ENCODE data around the gene NUDT17. TPM values are rescaled to one million over a fixed set of nuclear protein-coding genes. Genes with fewer than 3 reads are reported as not detected.
"Not testable (repeated sequence)": the region's sequence is repeated elsewhere in the genome, so short reads cannot be mapped to it uniquely, and the experiment has no call there.

The NUDT17 gene
- total RNA-seq, 5 donors from 2014 or later (not counting 1 experiment from before 2014, with no cell fraction given), result 2.8 to 7.6 (median 6.3) TPM

- Histone ChIP-seq H3K36me3 (ENCODE audit: control insufficient read depth in 2 of 2, extremely low read depth in 1 of 2, insufficient read depth in 1 of 2, low read length in 1 of 2) (no peaks in the 10 kb centered on the region), H3K27me3 (replicated peaks in 1 of 2; ENCODE audit: control insufficient read depth in 2 of 2, extremely low read depth in 1 of 2, insufficient read depth in 2 of 2, low read length in 1 of 2) (no peaks in the 10 kb centered on the region), H3K9me3 (no peaks in the 10 kb centered on the region), H3K4me3 (ENCODE audit: control insufficient read depth in 1 of 2, extremely low read depth in 1 of 2, low read length in 1 of 2) (no peak overlapping the region), H3K27ac (ENCODE audit: low read length) (no peak overlapping the region), H3K4me1 (ENCODE audit: control insufficient read depth in 1 of 2, extremely low read depth in 1 of 2, insufficient read depth in 2 of 2, low read length in 2 of 2) (peaks cover 2 to 3% of the 10 kb centered on the region in 2 experiments)
- ATAC-seq (replicated peaks in 1 of 4), result no peak
- ChIA-PET CTCF (no interaction called here), POLR2A (no interaction called here)
- Mint-ChIP-seq H3K4me1 (peaks cover 38 to 50% (median 45%) of the 10 kb centered on the region in 3 donors), H3K4me3 (no peak overlapping the region), H3K27me3 (no peaks in the 10 kb centered on the region), H3K36me3 (peaks cover 7% of the 10 kb centered on the region), H3K27ac (no peak overlapping the region), H3K9me3 (no peaks in the 10 kb centered on the region)
- no CpG with 5 or more reads among the region's 7 CpGs for WGBS (ENCODE audit: insufficient coverage)
- DNase-seq, result no peak
Observed at GRCh38 chr1:145806844-145807243, 38.6 kb upstream of the NUDT17 start.

GRCh38 chr1:145812977-145813810, 32.2 kb upstream of the NUDT17 start:
- H3K36me3 Mint-ChIP-seq; H3K4me3 Mint-ChIP-seq; H3K27me3 Mint-ChIP-seq; H3K27ac ChIP-seq (ENCODE audit: low read length); H3K4me3 ChIP-seq (ENCODE audit: control insufficient read depth in 1 of 2, extremely low read depth in 1 of 2, low read length in 1 of 2); ATAC-seq (replicated peaks in 1 of 4); H3K9me3 Mint-ChIP-seq; H3K36me3 ChIP-seq (ENCODE audit: control insufficient read depth in 2 of 2, extremely low read depth in 1 of 2, insufficient read depth in 1 of 2, low read length in 1 of 2); DNase-seq; CTCF ChIA-PET; POLR2A ChIA-PET; H3K9me3 ChIP-seq; H3K27me3 ChIP-seq (replicated peaks in 1 of 2; ENCODE audit: control insufficient read depth in 2 of 2, extremely low read depth in 1 of 2, insufficient read depth in 2 of 2, low read length in 1 of 2); H3K4me1 ChIP-seq (ENCODE audit: control insufficient read depth in 1 of 2, extremely low read depth in 1 of 2, insufficient read depth in 2 of 2, low read length in 2 of 2); H3K27ac Mint-ChIP-seq: not testable (repeated sequence)
- peaks cover 4 to 13% (median 12%) of the 10 kb centered on the region in 3 donors for H3K4me1 Mint-ChIP-seq
- WGBS (ENCODE audit: insufficient coverage), result no CpG with 5 or more reads among the region's 6 CpGs

- H3K36me3 Mint-ChIP-seq; ATAC-seq (replicated peaks in 1 of 4); H3K27me3 Mint-ChIP-seq; H3K9me3 Mint-ChIP-seq; H3K36me3 ChIP-seq (ENCODE audit: control insufficient read depth in 2 of 2, extremely low read depth in 1 of 2, insufficient read depth in 1 of 2, low read length in 1 of 2); H3K27ac ChIP-seq (ENCODE audit: low read length); H3K4me1 ChIP-seq (ENCODE audit: control insufficient read depth in 1 of 2, extremely low read depth in 1 of 2, insufficient read depth in 2 of 2, low read length in 2 of 2); CTCF ChIA-PET; H3K27ac Mint-ChIP-seq; H3K27me3 ChIP-seq (replicated peaks in 1 of 2; ENCODE audit: control insufficient read depth in 2 of 2, extremely low read depth in 1 of 2, insufficient read depth in 2 of 2, low read length in 1 of 2); H3K4me3 ChIP-seq (ENCODE audit: control insufficient read depth in 1 of 2, extremely low read depth in 1 of 2, low read length in 1 of 2); H3K9me3 ChIP-seq; H3K4me3 Mint-ChIP-seq; POLR2A ChIA-PET; DNase-seq: not testable (repeated sequence)
- WGBS (ENCODE audit: insufficient coverage), result no CpG with 5 or more reads among the region's 6 CpGs
- peaks cover 0 to 12% (median 7%) of the 10 kb centered on the region in 3 donors for H3K4me1 Mint-ChIP-seq
Observed at GRCh38 chr1:145818095-145818494, 27.3 kb upstream of the NUDT17 start.

GRCh38 chr1:145822779-145823331, 22.6 kb upstream of the NUDT17 start:
- POLR2A ChIA-PET, result interaction anchor here in 1 of 2 donors (0.6 kb wide), 1 partner anchor 42 kb away, joined by 13 read pairs; no protein-coding TSS in a partner anchor
- Mint-ChIP-seq H3K36me3 (peaks cover 19% of the 10 kb centered on the region), H3K4me1 (peaks cover 25 to 37% (median 29%) of the 10 kb centered on the region in 3 donors), H3K4me3 (peak overlapping the region in 1 of 3 donors; percentile 98)
- H3K9me3 ChIP-seq; H3K27me3 ChIP-seq (replicated peaks in 1 of 2; ENCODE audit: control insufficient read depth in 2 of 2, extremely low read depth in 1 of 2, insufficient read depth in 2 of 2, low read length in 1 of 2); H3K27ac Mint-ChIP-seq; ATAC-seq (replicated peaks in 1 of 4); H3K27ac ChIP-seq (ENCODE audit: low read length); H3K27me3 Mint-ChIP-seq; H3K9me3 Mint-ChIP-seq; H3K4me3 ChIP-seq (ENCODE audit: control insufficient read depth in 1 of 2, extremely low read depth in 1 of 2, low read length in 1 of 2); CTCF ChIA-PET; DNase-seq: not testable (repeated sequence)
- H3K4me1 ChIP-seq (ENCODE audit: control insufficient read depth in 1 of 2, extremely low read depth in 1 of 2, insufficient read depth in 2 of 2, low read length in 2 of 2), result peaks cover 14 to 20% of the 10 kb centered on the region in 2 experiments
- WGBS (ENCODE audit: insufficient coverage), result no CpG with 5 or more reads among the region's 16 CpGs
- H3K36me3 ChIP-seq (ENCODE audit: control insufficient read depth in 2 of 2, extremely low read depth in 1 of 2, insufficient read depth in 1 of 2, low read length in 1 of 2), result peaks cover 0 to 21% of the 10 kb centered on the region in 2 donors

GRCh38 chr1:145823565-145824498, 21.6 kb upstream of the NUDT17 start, which contains the start of the genes POLR3C and RNF115:
POLR3C (plus strand) TSS chr1:145824200; CDS start chr1:145825777, 1,577 bp downstream.
RNF115 (minus strand) TSS chr1:145824095; CDS start chr1:145823873, 222 bp downstream.
- H3K36me3 Mint-ChIP-seq, result peaks cover 27% of the 10 kb centered on the region
- ChIA-PET CTCF (interaction anchor here (0.5 to 0.6 kb wide), 3 partner anchors 35 to 193 kb away, joined by 3 to 6 read pairs (median 3); no protein-coding TSS in a partner anchor), POLR2A (interaction anchor here in 1 of 2 donors (0.6 to 1.1 kb wide), 3 partner anchors 36 to 172 kb away, joined by 3 read pairs; partner anchors contain the start of gene ANKRD35)
- Histone ChIP-seq H3K4me3 (ENCODE audit: control insufficient read depth in 1 of 2, extremely low read depth in 1 of 2, low read length in 1 of 2) (peak within 1 kb of the TSS; percentile 97 to 99), H3K27me3 (replicated peaks in 1 of 2; ENCODE audit: control insufficient read depth in 2 of 2, extremely low read depth in 1 of 2, insufficient read depth in 2 of 2, low read length in 1 of 2) (no peaks in the 10 kb centered on the region), H3K27ac (ENCODE audit: low read length) (peak within 1 kb of the TSS; percentile 70), H3K9me3 (no peaks in the 10 kb centered on the region), H3K36me3 (ENCODE audit: control insufficient read depth in 2 of 2, extremely low read depth in 1 of 2, insufficient read depth in 1 of 2, low read length in 1 of 2) (peaks cover 2 to 30% of the 10 kb centered on the region in 2 donors), H3K4me1 (ENCODE audit: control insufficient read depth in 1 of 2, extremely low read depth in 1 of 2, insufficient read depth in 2 of 2, low read length in 2 of 2) (peaks cover 14 to 20% of the 10 kb centered on the region in 2 experiments)
- H3K27ac Mint-ChIP-seq, result peak within 1 kb of the TSS; percentile 96
- H3K9me3 Mint-ChIP-seq, result no peaks in the 10 kb centered on the region
- DNase-seq, result peak; percentile 78 to 92 (median 85)
- peak; percentile 96 to 98 (median 98) for ATAC-seq (replicated peaks in 1 of 4)
- H3K27me3 Mint-ChIP-seq, result no peaks in the 10 kb centered on the region
- under 1% methylated on average over 79 of the region's 89 CpGs for WGBS (ENCODE audit: insufficient coverage)
- peaks cover 25 to 38% (median 32%) of the 10 kb centered on the region in 3 donors for H3K4me1 Mint-ChIP-seq
- peak within 1 kb of the TSS; percentile 98 for H3K4me3 Mint-ChIP-seq

All from T-cell (primary cell).